Measurements from ENCODE around the gene DPP3. TPM values are rescaled to one million over a fixed set of nuclear protein-coding genes. Genes with fewer than 3 reads are reported as not detected.

DPP3 gene
- total RNA-seq, 1 experiment from 2014 or later, result 124 TPM

GRCh38 chr11:66494935-66495334 is 14.7 kb downstream of the DPP3 start:
- no peaks in the 10 kb centered on the region for H3K9me3 ChIP-seq
- H3K27me3 ChIP-seq, result no peaks in the 10 kb centered on the region
- no peak for DNase-seq
- no peak overlapping the region for H3K4me3 ChIP-seq
- peaks cover 18% of the 10 kb centered on the region for H3K36me3 ChIP-seq

- Histone ChIP-seq H3K4me3 (no peak overlapping the region), H3K27me3 (no peaks in the 10 kb centered on the region), H3K9me3 (no peaks in the 10 kb centered on the region), H3K36me3 (peaks cover 18% of the 10 kb centered on the region)
- DNase-seq, result no peak
Observed at GRCh38 chr11:66495401-66495854, 15.2 kb downstream of the DPP3 start.

GRCh38 chr11:66497206-66497605 is 17.0 kb downstream of the DPP3 start:
- Histone ChIP-seq H3K4me3 (no peak overlapping the region), H3K36me3 (peaks cover 11% of the 10 kb centered on the region), H3K9me3 (no peaks in the 10 kb centered on the region), H3K27me3 (no peaks in the 10 kb centered on the region)
- no peak for DNase-seq

GRCh38 chr11:66498506-66498905 is 18.3 kb downstream of the DPP3 start:
- Histone ChIP-seq H3K9me3 (no peaks in the 10 kb centered on the region), H3K4me3 (no peak overlapping the region), H3K27me3 (no peaks in the 10 kb centered on the region), H3K36me3 (peaks cover 14% of the 10 kb centered on the region; the same call in 1 of the 2 replicates)
- DNase-seq, result no peak

GRCh38 chr11:66505276-66505816 is 25.1 kb downstream of the DPP3 start:
- Histone ChIP-seq H3K4me3 (no peak overlapping the region), H3K36me3 (peaks cover 14% of the 10 kb centered on the region), H3K9me3 (no peaks in the 10 kb centered on the region), H3K27me3 (no peaks in the 10 kb centered on the region)
- DNase-seq, result no peak

- Histone ChIP-seq H3K36me3 (peaks cover 19% of the 10 kb centered on the region), H3K9me3 (no peaks in the 10 kb centered on the region), H3K27me3 (no peaks in the 10 kb centered on the region), H3K4me3 (no peak overlapping the region)
- DNase-seq, result no peak
Observed at GRCh38 chr11:66509131-66509561, 28.9 kb downstream of the DPP3 start.

DNA sequence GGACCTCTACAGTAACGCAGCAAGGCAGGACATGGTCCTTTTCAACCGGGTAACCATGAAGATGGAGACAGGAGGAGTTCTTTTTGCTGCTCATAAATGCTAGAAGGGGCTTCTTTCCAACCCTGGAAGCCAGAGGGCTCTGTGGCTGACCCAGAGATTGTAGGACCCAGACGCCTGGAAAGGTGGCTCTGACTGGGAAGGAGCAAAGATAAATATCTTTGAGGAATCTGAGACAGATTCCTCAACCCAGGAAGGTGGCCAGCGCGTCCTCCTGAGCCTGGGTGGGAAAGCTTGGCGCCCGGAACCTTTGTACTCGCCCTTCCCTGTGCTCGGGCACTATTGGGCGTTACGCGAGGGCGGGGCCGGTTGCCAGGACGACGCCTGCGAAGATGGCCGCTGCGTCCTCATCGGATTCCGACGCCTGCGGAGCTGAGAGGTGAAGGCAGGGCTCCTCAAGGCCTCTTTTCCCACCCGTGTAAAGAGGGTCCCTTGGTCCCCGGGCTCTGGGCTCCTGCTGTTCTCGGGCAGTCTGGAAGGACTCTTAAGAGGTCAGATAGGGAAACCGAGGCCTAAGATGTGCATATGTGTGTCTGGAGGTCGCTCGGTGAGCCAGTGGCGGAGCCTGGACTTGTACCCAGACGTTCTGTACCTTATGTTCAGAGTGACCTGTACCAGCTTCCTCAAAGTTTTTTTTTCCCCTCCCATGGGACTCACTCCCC is 30.2 kb downstream of the DPP3 start, which contains the start of gene BBS1:
TSS of gene BBS1 (plus strand) at position 365 of the 719 bp plus-strand sequence. CDS start at position 390, 25 bp downstream.
- H3K4me3 ChIP-seq, result peak within 1 kb of the TSS; percentile 98
- peak; percentile 79 for DNase-seq
- H3K27me3 ChIP-seq, result no peaks in the 10 kb centered on the region
- H3K9me3 ChIP-seq, result no peaks in the 10 kb centered on the region
- peaks cover 11% of the 10 kb centered on the region for H3K36me3 ChIP-seq

DNA sequence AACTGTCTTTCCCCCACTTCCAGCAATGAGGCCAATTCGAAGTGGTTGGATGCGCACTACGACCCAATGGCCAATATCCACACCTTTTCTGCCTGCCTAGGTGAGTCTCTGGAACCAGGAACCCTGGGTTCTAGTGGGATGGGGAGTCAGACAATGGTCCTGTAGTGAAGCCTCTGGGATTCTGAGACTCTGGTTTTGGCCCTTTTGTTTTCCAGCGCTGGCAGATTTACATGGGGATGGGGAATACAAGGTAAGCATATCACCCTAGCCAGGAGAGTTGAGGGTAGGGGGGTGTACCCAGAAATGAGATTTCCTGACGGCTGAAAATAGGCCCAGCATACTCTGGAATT is 30.7 kb downstream of the DPP3 start:
- peaks cover 11% of the 10 kb centered on the region for H3K36me3 ChIP-seq
- peak overlapping the region; percentile 98 for H3K4me3 ChIP-seq
- DNase-seq, result no peak
- no peaks in the 10 kb centered on the region for H3K27me3 ChIP-seq
- no peaks in the 10 kb centered on the region for H3K9me3 ChIP-seq

DNA sequence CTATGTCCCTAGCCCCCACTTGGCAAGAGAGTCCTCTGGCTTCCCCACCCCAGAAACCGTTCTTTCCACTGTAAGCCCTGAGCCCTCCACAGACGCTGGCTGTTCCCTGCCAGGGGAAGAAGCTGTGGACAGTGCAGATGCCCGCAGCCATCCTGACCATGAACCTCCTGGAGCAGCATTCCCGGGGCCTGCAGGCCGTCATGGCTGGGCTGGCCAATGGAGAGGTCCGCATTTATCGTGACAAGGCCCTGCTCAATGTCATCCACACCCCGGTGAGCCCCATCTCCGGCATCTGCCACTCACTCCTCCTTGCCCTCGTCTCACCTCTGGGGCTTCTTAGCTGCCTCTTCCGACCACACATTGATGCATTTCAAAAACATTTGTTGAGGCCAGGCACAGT is 43.4 kb downstream of the DPP3 start:
- Histone ChIP-seq H3K27me3 (no peaks in the 10 kb centered on the region), H3K36me3 (peaks cover 13% of the 10 kb centered on the region), H3K9me3 (no peaks in the 10 kb centered on the region), H3K4me3 (no peak overlapping the region)
- DNase-seq, result no peak

- no peak for DNase-seq
- no peaks in the 10 kb centered on the region for H3K9me3 ChIP-seq
- no peak overlapping the region for H3K4me3 ChIP-seq
- peaks cover 11% of the 10 kb centered on the region for H3K36me3 ChIP-seq
- no peaks in the 10 kb centered on the region for H3K27me3 ChIP-seq
Observed at GRCh38 chr11:66524304-66525040, 44.2 kb downstream of the DPP3 start.

DNA sequence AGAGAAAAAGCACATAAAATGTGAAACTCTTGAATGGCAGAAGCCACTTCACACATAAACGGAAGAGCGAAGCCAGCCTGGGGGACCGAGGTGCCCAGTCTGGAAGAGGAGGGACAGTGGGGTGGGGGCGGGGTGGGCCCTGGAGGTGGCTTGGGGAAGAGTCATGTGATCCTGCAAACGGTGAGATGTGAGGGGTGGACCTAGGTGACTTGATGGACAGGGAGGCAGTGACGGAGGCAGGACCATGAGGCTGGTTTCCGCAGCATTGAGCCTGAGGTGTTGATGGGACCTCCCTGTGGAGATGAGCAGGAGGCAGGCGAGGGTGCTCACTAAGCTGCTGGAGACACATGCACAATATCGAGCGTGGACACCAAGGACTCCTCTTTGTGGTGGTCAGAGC is 48.8 kb downstream of the DPP3 start:
- Histone ChIP-seq H3K9me3 (no peaks in the 10 kb centered on the region), H3K36me3 (no peaks in the 10 kb centered on the region; the same call in 1 of the 2 replicates), H3K27me3 (no peaks in the 10 kb centered on the region), H3K4me3 (no peak overlapping the region)
- no peak for DNase-seq

DNA sequence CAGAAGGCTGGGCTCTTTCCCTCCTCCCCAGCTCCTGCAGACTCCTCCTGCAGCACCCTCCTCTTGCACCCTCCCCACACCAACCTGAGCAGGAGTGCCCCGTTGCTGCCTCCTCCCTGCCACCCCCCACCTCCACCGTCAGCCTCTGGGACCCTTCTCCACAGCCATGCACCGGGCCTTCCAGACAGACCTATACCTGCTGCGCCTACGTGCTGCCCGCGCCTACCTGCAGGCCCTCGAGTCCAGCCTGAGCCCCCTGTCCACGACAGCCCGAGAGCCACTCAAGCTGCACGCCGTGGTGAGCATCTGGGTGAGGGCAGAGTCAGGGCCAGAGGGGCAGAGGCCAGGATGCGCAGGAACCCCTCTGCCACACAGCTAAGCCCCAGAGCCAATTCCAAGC is 49.4 kb downstream of the DPP3 start:
- no peak overlapping the region for H3K4me3 ChIP-seq
- H3K9me3 ChIP-seq, result no peaks in the 10 kb centered on the region
- DNase-seq, result no peak
- H3K27me3 ChIP-seq, result no peaks in the 10 kb centered on the region
- no peaks in the 10 kb centered on the region; the same call in 1 of the 2 replicates for H3K36me3 ChIP-seq

GRCh38 chr11:66530927-66531709 is 50.9 kb downstream of the DPP3 start:
- H3K36me3 ChIP-seq, result no peaks in the 10 kb centered on the region; the same call in 1 of the 2 replicates
- no peak for DNase-seq
- no peak overlapping the region for H3K4me3 ChIP-seq
- no peaks in the 10 kb centered on the region for H3K27me3 ChIP-seq
- H3K9me3 ChIP-seq, result no peaks in the 10 kb centered on the region

- no peak overlapping the region for H3K4me3 ChIP-seq
- H3K9me3 ChIP-seq, result no peaks in the 10 kb centered on the region
- no peaks in the 10 kb centered on the region for H3K27me3 ChIP-seq
- DNase-seq, result no peak
- H3K36me3 ChIP-seq, result no peaks in the 10 kb centered on the region
Observed at GRCh38 chr11:66531841-66532240, 51.6 kb downstream of the DPP3 start.

DNA sequence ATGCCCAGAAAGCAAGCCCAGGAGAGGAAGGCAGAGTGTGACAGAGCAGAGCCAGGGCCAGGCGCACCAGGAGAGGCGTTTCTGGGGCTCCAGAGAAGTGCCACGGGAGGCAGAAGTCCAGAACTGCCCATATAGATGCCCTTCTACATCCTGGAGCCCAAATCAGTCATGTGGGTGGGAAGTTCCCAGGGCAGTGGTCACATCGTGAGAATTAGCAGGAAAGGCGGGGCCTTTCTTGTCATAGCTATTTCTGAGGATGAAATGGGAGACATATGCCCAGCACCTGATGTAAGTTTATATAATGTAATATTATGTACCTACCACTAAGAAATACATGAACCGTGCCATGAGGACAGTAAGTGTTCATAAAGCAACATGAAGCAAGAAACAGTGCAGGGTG is 52.5 kb downstream of the DPP3 start:
- no peaks in the 10 kb centered on the region for H3K27me3 ChIP-seq
- H3K9me3 ChIP-seq, result no peaks in the 10 kb centered on the region
- DNase-seq, result no peak
- H3K4me3 ChIP-seq, result no peak overlapping the region
- H3K36me3 ChIP-seq, result no peaks in the 10 kb centered on the region

- DNase-seq, result no peak
- Histone ChIP-seq H3K36me3 (no peaks in the 10 kb centered on the region; the same call in 1 of the 2 replicates), H3K27me3 (no peaks in the 10 kb centered on the region), H3K9me3 (no peaks in the 10 kb centered on the region), H3K4me3 (no peak overlapping the region)
Observed at GRCh38 chr11:66539170-66539869, 59.1 kb downstream of the DPP3 start.
